Measurements from ENCODE around the gene CNTNAP4. TPM values are rescaled to one million over a fixed set of nuclear protein-coding genes. Genes with fewer than 3 reads are reported as not detected.

The CNTNAP4 gene
- polyA plus RNA-seq, 3 donors = not detected

DNA sequence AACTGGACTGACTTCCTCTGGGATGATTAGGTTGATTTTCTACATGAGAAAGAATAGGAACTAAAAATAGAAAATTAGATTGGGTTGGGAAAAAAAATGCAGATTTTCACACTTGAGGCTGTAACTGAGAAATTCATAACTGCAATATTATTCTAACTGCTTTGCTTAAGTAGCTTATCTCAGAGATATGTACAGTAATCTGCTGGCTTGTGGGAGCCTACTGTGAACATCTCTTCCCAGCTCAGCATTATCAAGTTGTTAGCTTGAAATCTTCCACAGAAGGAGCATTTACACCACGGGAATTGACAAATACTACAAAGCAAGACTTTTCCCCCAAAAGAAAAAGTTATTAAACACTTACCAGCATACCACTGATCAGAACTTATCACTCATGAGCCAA, 58.9 kb downstream of the CNTNAP4 start:
- no peaks in the 10 kb centered on the region for H3K4me1 ChIP-seq (ENCODE audit: control insufficient read depth in 1 of 2, insufficient read depth in 2 of 2, low read length in 2 of 2)
- H3K9me3 Mint-ChIP-seq = peaks cover 0 to 11% (median 7%) of the 10 kb centered on the region in 7 donors
- no CpG with 5 or more reads among the region's 1 CpG for WGBS (ENCODE audit: insufficient coverage)
- H3K9ac ChIP-seq (ENCODE audit: insufficient read depth, low read length, poor library complexity, severe bottlenecking) = no peak overlapping the region
- H2AFZ ChIP-seq (ENCODE audit: insufficient read depth, low read depth, low read length, poor library complexity, severe bottlenecking) = no peak overlapping the region
- H3K4me1 Mint-ChIP-seq = no peaks in the 10 kb centered on the region
- H3K36me3 ChIP-seq (replicated peaks in 1 of 2; ENCODE audit: control insufficient read depth in 1 of 2, insufficient read depth in 2 of 2, low read length in 2 of 2) = no peaks in the 10 kb centered on the region
- peaks cover 4 to 9% of the 10 kb centered on the region in 2 donors for H3K9me3 ChIP-seq (replicated peaks in 1 of 2; ENCODE audit: control insufficient read depth in 1 of 2, insufficient read depth in 1 of 2, low read length in 2 of 2)
- H3K4me3 Mint-ChIP-seq = no peak overlapping the region
- intact Hi-C loops (cut with micrococcal nuclease) = no loop called here
- H3K27me3 Mint-ChIP-seq (ENCODE audit: low read depth in 3 of 3) = peaks cover 1 to 2% (median 2%) of the 10 kb centered on the region in 3 donors
- no peaks in the 10 kb centered on the region for H4K20me1 ChIP-seq (ENCODE audit: insufficient read depth, low read length)
- H3K27me3 ChIP-seq (ENCODE audit: control insufficient read depth in 2 of 2, insufficient read depth in 2 of 2, low read length in 2 of 2) = no peaks in the 10 kb centered on the region
- DNase-seq = no peak
- H3K27ac Mint-ChIP-seq = no peak overlapping the region
- no peaks in the 10 kb centered on the region for H3K79me2 ChIP-seq (ENCODE audit: insufficient read depth, low read length)
- no peak overlapping the region for H3K4me2 ChIP-seq (replicated peaks; ENCODE audit: extremely low read depth, low read length, poor library complexity, severe bottlenecking)
- TF ChIP-seq, protein P1, sequence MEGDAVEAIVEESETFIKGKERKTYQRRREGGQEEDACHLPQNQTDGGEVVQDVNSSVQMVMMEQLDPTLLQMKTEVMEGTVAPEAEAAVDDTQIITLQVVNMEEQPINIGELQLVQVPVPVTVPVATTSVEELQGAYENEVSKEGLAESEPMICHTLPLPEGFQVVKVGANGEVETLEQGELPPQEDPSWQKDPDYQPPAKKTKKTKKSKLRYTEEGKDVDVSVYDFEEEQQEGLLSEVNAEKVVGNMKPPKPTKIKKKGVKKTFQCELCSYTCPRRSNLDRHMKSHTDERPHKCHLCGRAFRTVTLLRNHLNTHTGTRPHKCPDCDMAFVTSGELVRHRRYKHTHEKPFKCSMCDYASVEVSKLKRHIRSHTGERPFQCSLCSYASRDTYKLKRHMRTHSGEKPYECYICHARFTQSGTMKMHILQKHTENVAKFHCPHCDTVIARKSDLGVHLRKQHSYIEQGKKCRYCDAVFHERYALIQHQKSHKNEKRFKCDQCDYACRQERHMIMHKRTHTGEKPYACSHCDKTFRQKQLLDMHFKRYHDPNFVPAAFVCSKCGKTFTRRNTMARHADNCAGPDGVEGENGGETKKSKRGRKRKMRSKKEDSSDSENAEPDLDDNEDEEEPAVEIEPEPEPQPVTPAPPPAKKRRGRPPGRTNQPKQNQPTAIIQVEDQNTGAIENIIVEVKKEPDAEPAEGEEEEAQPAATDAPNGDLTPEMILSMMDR (IDR thresholded peaks at IDR 0.05) = no peak
- no peaks in the 10 kb centered on the region for H3K36me3 Mint-ChIP-seq
- no peak overlapping the region for H3K27ac ChIP-seq (ENCODE audit: low read depth in 1 of 2, low read length in 2 of 2)
- H3K4me3 ChIP-seq (replicated peaks in 1 of 3; ENCODE audit: low read depth in 2 of 3, low read length in 3 of 3) = no peak overlapping the region

DNA sequence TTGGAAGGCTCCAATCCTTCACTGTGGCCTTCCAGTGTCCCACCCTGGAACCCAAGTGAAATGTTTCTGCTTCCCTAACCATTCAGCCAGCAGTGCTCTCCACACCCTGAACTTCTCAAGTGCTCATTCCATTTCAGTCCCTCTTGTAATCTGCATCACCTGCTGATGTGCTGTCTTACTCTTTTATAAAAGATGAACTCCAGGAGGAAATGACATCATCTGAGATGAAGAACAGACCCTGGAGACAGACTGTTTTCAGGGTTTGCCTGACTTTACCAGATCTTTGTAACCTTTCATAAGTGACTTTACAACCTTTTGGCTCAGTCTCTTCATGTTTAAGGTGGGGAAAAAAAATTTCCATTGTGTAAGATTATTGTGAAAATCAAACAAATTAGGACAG, 61.3 kb downstream of the CNTNAP4 start:
- TF ChIP-seq, protein P1 (IDR thresholded peaks at IDR 0.05) = no peak
- H3K9ac ChIP-seq (ENCODE audit: insufficient read depth, low read length, poor library complexity, severe bottlenecking) = no peak overlapping the region
- H3K4me3 ChIP-seq (replicated peaks in 1 of 3; ENCODE audit: low read depth in 2 of 3, low read length in 3 of 3) = no peak overlapping the region
- Mint-ChIP-seq H3K9me3 (peaks cover 0 to 11% (median 6%) of the 10 kb centered on the region in 7 donors), H3K4me1 (no peaks in the 10 kb centered on the region), H3K27ac (no peak overlapping the region), H3K4me3 (no peak overlapping the region), H3K27me3 (ENCODE audit: low read depth in 3 of 3) (peaks cover 1 to 2% (median 2%) of the 10 kb centered on the region in 3 donors), H3K36me3 (no peaks in the 10 kb centered on the region)
- H3K27ac ChIP-seq (ENCODE audit: low read depth in 1 of 2, low read length in 2 of 2) = no peak overlapping the region
- no peaks in the 10 kb centered on the region for H3K79me2 ChIP-seq (ENCODE audit: insufficient read depth, low read length)
- H3K27me3 ChIP-seq (ENCODE audit: control insufficient read depth in 2 of 2, insufficient read depth in 2 of 2, low read length in 2 of 2) = no peaks in the 10 kb centered on the region
- intact Hi-C loops (cut with micrococcal nuclease) = no loop called here
- no peaks in the 10 kb centered on the region for H4K20me1 ChIP-seq (ENCODE audit: insufficient read depth, low read length)
- no peak for DNase-seq
- no peak overlapping the region for H3K4me2 ChIP-seq (replicated peaks; ENCODE audit: extremely low read depth, low read length, poor library complexity, severe bottlenecking)
- H3K36me3 ChIP-seq (replicated peaks in 1 of 2; ENCODE audit: control insufficient read depth in 1 of 2, insufficient read depth in 2 of 2, low read length in 2 of 2) = no peaks in the 10 kb centered on the region
- peaks cover 4 to 9% of the 10 kb centered on the region in 2 donors for H3K9me3 ChIP-seq (replicated peaks in 1 of 2; ENCODE audit: control insufficient read depth in 1 of 2, insufficient read depth in 1 of 2, low read length in 2 of 2)
- no peaks in the 10 kb centered on the region for H3K4me1 ChIP-seq (ENCODE audit: control insufficient read depth in 1 of 2, insufficient read depth in 2 of 2, low read length in 2 of 2)
- H2AFZ ChIP-seq (ENCODE audit: insufficient read depth, low read depth, low read length, poor library complexity, severe bottlenecking) = no peak overlapping the region

All from CD14-positive monocyte (primary cell).